HL-60 (cell line): ENCODE measurements around the gene NR2E1.

Source experiments
- CTCF ChIP-seq: IDR thresholded peaks from one replicate; pipeline ENCODE4 v1.5.1; 2011; ENCODE audit warnings: low read length, control low read depth, inconsistent platforms; ENCODE audit not compliant: insufficient read depth
- POLR2AphosphoS5 ChIP-seq: IDR thresholded peaks from 2 replicates; pipeline ENCODE4 v1.6.1; 2012; ENCODE audit warnings: low read depth
- SPI1 ChIP-seq: IDR thresholded peaks from 2 replicates; pipeline ENCODE4 v1.6.1; 2012; ENCODE audit warnings: low read depth, mild to moderate bottlenecking, borderline replicate concordance
- TF ChIP-seq, protein P1 (sequence below): IDR thresholded peaks from 2 replicates; pipeline ENCODE4 v1.6.1; 2012; ENCODE audit warnings: low read depth; ENCODE audit not compliant: insufficient replicate concordance

DNA sequence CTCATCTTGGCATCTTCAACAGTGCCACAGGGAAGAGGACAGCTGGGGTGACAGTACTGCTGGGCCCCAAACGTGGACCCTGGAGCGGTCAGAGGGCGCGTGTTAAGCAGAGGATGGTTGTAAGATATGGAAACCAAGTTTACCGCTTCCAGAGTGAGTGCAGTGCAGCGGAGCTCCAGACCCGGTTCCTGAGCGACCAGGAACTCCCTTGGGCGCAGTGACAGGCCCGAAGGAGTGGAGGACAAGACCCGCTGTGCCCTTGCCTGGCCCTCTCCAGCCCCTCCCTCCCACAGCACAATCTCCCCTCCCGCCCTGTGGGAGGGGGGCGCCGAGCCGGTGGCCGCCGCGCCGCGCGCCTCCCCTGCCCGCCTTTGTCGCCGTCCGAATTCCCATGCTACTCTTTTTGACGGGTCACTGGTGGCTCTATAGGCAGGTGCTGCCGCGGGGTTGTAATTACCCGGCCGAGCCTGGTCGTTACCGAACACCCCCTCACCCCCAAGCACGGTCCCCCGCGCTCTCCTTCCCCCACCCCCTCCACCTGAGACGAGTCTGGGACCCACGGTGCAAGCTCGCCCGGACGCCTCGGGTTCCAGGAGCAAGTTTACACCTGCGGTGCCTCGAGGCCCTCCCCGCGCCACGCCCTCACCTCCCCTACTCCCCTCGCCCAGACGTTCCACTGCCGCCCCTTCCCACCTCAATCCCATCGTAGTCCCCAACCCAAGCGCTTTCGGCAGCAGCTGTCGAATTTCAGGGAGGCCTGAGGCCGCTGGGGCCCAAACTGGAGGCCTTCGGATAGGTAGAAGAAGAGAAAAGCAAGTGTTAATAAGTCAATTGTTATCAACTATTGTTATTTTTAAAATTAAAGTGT is 3.9 kb downstream of the NR2E1 start:
- TF ChIP-seq POLR2AphosphoS5 (no peak), CTCF (no peak), SPI1 (no peak)
- TF ChIP-seq, protein P1, sequence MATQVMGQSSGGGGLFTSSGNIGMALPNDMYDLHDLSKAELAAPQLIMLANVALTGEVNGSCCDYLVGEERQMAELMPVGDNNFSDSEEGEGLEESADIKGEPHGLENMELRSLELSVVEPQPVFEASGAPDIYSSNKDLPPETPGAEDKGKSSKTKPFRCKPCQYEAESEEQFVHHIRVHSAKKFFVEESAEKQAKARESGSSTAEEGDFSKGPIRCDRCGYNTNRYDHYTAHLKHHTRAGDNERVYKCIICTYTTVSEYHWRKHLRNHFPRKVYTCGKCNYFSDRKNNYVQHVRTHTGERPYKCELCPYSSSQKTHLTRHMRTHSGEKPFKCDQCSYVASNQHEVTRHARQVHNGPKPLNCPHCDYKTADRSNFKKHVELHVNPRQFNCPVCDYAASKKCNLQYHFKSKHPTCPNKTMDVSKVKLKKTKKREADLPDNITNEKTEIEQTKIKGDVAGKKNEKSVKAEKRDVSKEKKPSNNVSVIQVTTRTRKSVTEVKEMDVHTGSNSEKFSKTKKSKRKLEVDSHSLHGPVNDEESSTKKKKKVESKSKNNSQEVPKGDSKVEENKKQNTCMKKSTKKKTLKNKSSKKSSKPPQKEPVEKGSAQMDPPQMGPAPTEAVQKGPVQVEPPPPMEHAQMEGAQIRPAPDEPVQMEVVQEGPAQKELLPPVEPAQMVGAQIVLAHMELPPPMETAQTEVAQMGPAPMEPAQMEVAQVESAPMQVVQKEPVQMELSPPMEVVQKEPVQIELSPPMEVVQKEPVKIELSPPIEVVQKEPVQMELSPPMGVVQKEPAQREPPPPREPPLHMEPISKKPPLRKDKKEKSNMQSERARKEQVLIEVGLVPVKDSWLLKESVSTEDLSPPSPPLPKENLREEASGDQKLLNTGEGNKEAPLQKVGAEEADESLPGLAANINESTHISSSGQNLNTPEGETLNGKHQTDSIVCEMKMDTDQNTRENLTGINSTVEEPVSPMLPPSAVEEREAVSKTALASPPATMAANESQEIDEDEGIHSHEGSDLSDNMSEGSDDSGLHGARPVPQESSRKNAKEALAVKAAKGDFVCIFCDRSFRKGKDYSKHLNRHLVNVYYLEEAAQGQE: no peak
